MM.1S (cell line): ENCODE results near the gene CHML.

Source experiments
- DNase-seq: peaks from one replicate; pipeline ENCODE4 v3.0.0-alpha.2; 2015
- H2AFZ ChIP-seq: fragments of 300-600 bp; sonication (generic); 2 replicates; pipeline ENCODE4 v1.6.0; 2016; ENCODE audit warnings: antibody characterized with exemption, low read length
- H3F3A ChIP-seq: fragments of 300-600 bp; sonication (generic); 2 replicates; pipeline ENCODE4 v1.6.1; 2016; ENCODE audit warnings: mild to moderate bottlenecking, antibody characterized with exemption, low read length, moderate library complexity, mixed read lengths; ENCODE audit not compliant: insufficient read depth
- H3K27ac ChIP-seq: fragments of 300-600 bp; sonication (generic); 2 replicates; pipeline ENCODE4 v1.5.1; 2016; ENCODE audit warnings: mild to moderate bottlenecking, low read length
- H3K27me3 ChIP-seq: fragments of 300-600 bp; sonication (generic); replicated peaks from 2 replicates; pipeline ENCODE4 v1.6.0; 2016; ENCODE audit warnings: low read length; ENCODE audit not compliant: insufficient read depth
- H3K36me3 ChIP-seq: fragments of 300-600 bp; sonication (generic); replicated peaks from 2 replicates; pipeline ENCODE4 v1.6.1; 2016; ENCODE audit warnings: mild to moderate bottlenecking, low read length, mixed read lengths; ENCODE audit not compliant: insufficient read depth
- H3K4me1 ChIP-seq: fragments of 300-600 bp; sonication (generic); 2 replicates; pipeline ENCODE4 v1.6.1; 2016; ENCODE audit warnings: low read length, mixed read lengths
- H3K4me2 ChIP-seq: fragments of 300-600 bp; sonication (generic); 2 replicates; pipeline ENCODE4 v1.6.0; 2016; ENCODE audit warnings: low read depth, low read length
- H3K4me3 ChIP-seq: fragments of 300-600 bp; sonication (generic); 2 replicates; pipeline ENCODE4 v1.5.1; 2016; ENCODE audit warnings: low read length, mixed read lengths
- H3K79me2 ChIP-seq: fragments of 300-600 bp; sonication (generic); 2 replicates; pipeline ENCODE4 v1.6.1; 2016; ENCODE audit warnings: mixed run types, low read length, mixed read lengths
- H3K9ac ChIP-seq: fragments of 300-600 bp; sonication (generic); 2 replicates; pipeline ENCODE4 v1.6.1; 2016; ENCODE audit warnings: low read length, mixed read lengths
- H3K9me2 ChIP-seq: fragments of 300-600 bp; sonication (generic); replicated peaks from 2 replicates; pipeline ENCODE4 v1.6.1; 2016; ENCODE audit warnings: mild to moderate bottlenecking, low read length, mixed read lengths; ENCODE audit not compliant: insufficient read depth
- H3K9me3 ChIP-seq: fragments of 300-600 bp; sonication (generic); replicated peaks from 2 replicates; pipeline ENCODE4 v1.6.1; 2016; ENCODE audit warnings: mild to moderate bottlenecking, low read length, mixed read lengths; ENCODE audit not compliant: insufficient read depth
- H4K20me1 ChIP-seq: fragments of 300-600 bp; sonication (generic); 2 replicates; pipeline ENCODE4 v1.6.1; 2016; ENCODE audit warnings: mild to moderate bottlenecking, low read length, moderate library complexity, mixed read lengths; ENCODE audit not compliant: insufficient read depth
- CTCF ChIP-seq: fragments of 300-600 bp; sonication (generic); IDR thresholded peaks from 2 replicates; pipeline ENCODE4 v1.5.1; 2016; ENCODE audit warnings: antibody characterized with exemption, low read length, mixed read lengths
- EZH2 ChIP-seq: fragments of 300-600 bp; sonication (generic); optimal IDR thresholded peaks from 2 replicates; pipeline ENCODE3; 2017; ENCODE audit warnings: low read depth, mild to moderate bottlenecking, antibody characterized with exemption, low read length, mixed read lengths
- EZH2phosphoT487 ChIP-seq: fragments of 300-600 bp; sonication (generic); IDR thresholded peaks from 2 replicates; pipeline ENCODE4 v1.6.1; 2018; ENCODE audit warnings: antibody characterized with exemption, low read length

Gene CHML

DNA sequence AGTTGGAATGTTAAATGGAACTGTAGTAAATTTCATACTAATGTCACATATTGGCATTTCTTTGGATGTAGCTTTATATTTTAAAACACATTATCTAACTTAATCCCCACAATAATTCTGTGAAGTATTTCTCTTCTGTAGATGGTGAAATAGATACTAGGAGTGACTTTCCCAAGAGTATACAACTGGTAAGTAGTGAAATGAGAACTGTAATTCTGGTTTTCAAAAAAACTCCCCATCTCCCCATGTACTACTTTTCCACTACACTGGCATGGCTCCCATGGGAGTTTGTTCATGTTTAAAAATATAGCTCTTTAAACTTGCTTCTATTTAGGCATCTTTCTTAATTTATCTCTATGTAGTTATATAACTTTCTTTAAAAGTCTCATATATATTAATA lies 10.2 kb downstream of the CHML start:
- TF ChIP-seq EZH2 (no peak), EZH2phosphoT487 (no peak), CTCF (no peak)

GRCh38 chr1:241627453-241628259 lies 12.5 kb downstream of the CHML start:
- Histone ChIP-seq H3K9me3 (no peaks in the 10 kb centered on the region), H3K36me3 (no peaks in the 10 kb centered on the region; the same call in 1 of the 2 replicates), H3K27me3 (no peaks in the 10 kb centered on the region), H3K4me3 (peak overlapping the region; percentile 53), H4K20me1 (no peaks in the 10 kb centered on the region), H3K9me2 (no peaks in the 10 kb centered on the region), H3K4me2 (peak overlapping the region; percentile 76), H3K27ac (peak overlapping the region; percentile 64), H3K79me2 (peaks cover 11% of the 10 kb centered on the region), H3K9ac (peak overlapping the region; percentile 40; the same call in 1 of the 2 replicates), H3K4me1 (peaks cover 13% of the 10 kb centered on the region; the same call in 1 of the 2 replicates), H3F3A (peaks cover 11% of the 10 kb centered on the region), H2AFZ (peak overlapping the region; percentile 70)
- no peak for TF ChIP-seq EZH2
- TF ChIP-seq CTCF, result peak; percentile 78
- DNase-seq, result peak; percentile 77

More for the DNA sequence above, 10.2 kb downstream of the CHML start:
- Histone ChIP-seq H3K4me2 (no peak overlapping the region), H3K79me2 (peaks cover 35% of the 10 kb centered on the region), H3K36me3 (peaks cover 11% of the 10 kb centered on the region), H3K9me2 (no peaks in the 10 kb centered on the region), H3K27me3 (no peaks in the 10 kb centered on the region), H3K27ac (no peak overlapping the region), H3K9me3 (no peaks in the 10 kb centered on the region), H3F3A (peaks cover 11% of the 10 kb centered on the region), H3K4me3 (no peak overlapping the region), H4K20me1 (no peaks in the 10 kb centered on the region), H2AFZ (no peak overlapping the region), H3K9ac (no peak overlapping the region), H3K4me1 (peaks cover 13% of the 10 kb centered on the region; the same call in 1 of the 2 replicates)
- no peak for DNase-seq

- Histone ChIP-seq H3K4me3 (no peak overlapping the region), H2AFZ (no peak overlapping the region), H3K4me1 (peaks cover 13% of the 10 kb centered on the region; the same call in 1 of the 2 replicates), H3K9me3 (no peaks in the 10 kb centered on the region), H3F3A (peaks cover 11% of the 10 kb centered on the region), H3K27ac (no peak overlapping the region), H3K9ac (no peak overlapping the region), H3K27me3 (no peaks in the 10 kb centered on the region), H3K79me2 (peaks cover 2% of the 10 kb centered on the region), H4K20me1 (no peaks in the 10 kb centered on the region), H3K9me2 (no peaks in the 10 kb centered on the region), H3K4me2 (no peak overlapping the region), H3K36me3 (no peaks in the 10 kb centered on the region)
- DNase-seq, result no peak
- TF ChIP-seq EZH2 (no peak), EZH2phosphoT487 (no peak), CTCF (no peak)
Observed at GRCh38 chr1:241624935-241625334, 15.2 kb downstream of the CHML start.
